ENCODE data around the gene CD3G. TPM values are rescaled to one million over a fixed set of nuclear protein-coding genes. Genes with fewer than 3 reads are reported as not detected.

Gene CD3G
- total and polyA plus RNA-seq, 2 of the 4 experiments (the other 2 are of a cell fraction) = not detected

GRCh38 chr11:118295815-118296454 lies 48.2 kb upstream of the CD3G start:
- WGBS, 2 experiments (ENCODE audit: extremely low coverage in 2 of 2, insufficient read length in 1 of 2) = 40% methylated on average over 1 of the region's 3 CpGs; no CpG with 5 or more reads in 1 of the 2 experiments
- Histone ChIP-seq H3K4me1 (ENCODE audit: control insufficient read depth, insufficient read depth, low read length) (no peaks in the 10 kb centered on the region), H3K9me1 (ENCODE audit: insufficient read depth, low read length) (no peaks in the 10 kb centered on the region), H3K14ac (replicated peaks; ENCODE audit: low read depth, low read length) (no peak overlapping the region), H3K79me1 (ENCODE audit: low read depth in 1 of 2, low read length in 2 of 2) (no peaks in the 10 kb centered on the region), H2BK120ac (ENCODE audit: low read depth, low read length) (no peak overlapping the region), H4K91ac (ENCODE audit: insufficient read depth, low read depth, low read length) (no peak overlapping the region), H3K27ac (ENCODE audit: insufficient read depth, low read length) (no peak overlapping the region), H2BK20ac (ENCODE audit: low read depth, low read length) (no peak overlapping the region), H3K27me3 (ENCODE audit: control insufficient read depth, insufficient read depth, low read length) (no peaks in the 10 kb centered on the region; the same call in 1 of the 2 replicates), H3K4ac (ENCODE audit: low read depth, low read length) (no peak overlapping the region), H3K9ac (ENCODE audit: low read depth, low read length) (no peak overlapping the region), H2BK15ac (ENCODE audit: low read depth, low read length) (no peak overlapping the region), H3K56ac (ENCODE audit: extremely low read depth, insufficient read depth, low read length) (no peak overlapping the region), H3K23ac (ENCODE audit: low read depth, low read length) (no peak overlapping the region), H2BK5ac (ENCODE audit: low read depth, low read length, poor library complexity, severe bottlenecking) (no peak overlapping the region), H3K4me3 (ENCODE audit: insufficient read depth, low read depth, low read length) (no peak overlapping the region), H4K5ac (ENCODE audit: low read depth, low read length) (no peak overlapping the region), H2AFZ (replicated peaks; ENCODE audit: low read length, poor library complexity) (no peak overlapping the region), H2AK5ac (ENCODE audit: low read depth, low read length) (no peak overlapping the region), H3K4me2 (ENCODE audit: low read depth, low read length) (no peak overlapping the region), H3K18ac (ENCODE audit: low read depth, low read length) (no peak overlapping the region), H2AK9ac (replicated peaks; ENCODE audit: low read depth, low read length, poor library complexity) (peak overlapping the region; percentile 13), H4K8ac (ENCODE audit: low read depth in 2 of 2, low read length in 2 of 2) (no peak overlapping the region), H3K36me3 (ENCODE audit: control insufficient read depth, insufficient read depth, low read length) (no peaks in the 10 kb centered on the region), H3K9me3 (ENCODE audit: control insufficient read depth, insufficient read depth, low read length) (no peaks in the 10 kb centered on the region), H4K20me1 (ENCODE audit: insufficient read depth, low read length) (no peaks in the 10 kb centered on the region)
- in situ Hi-C loops (cut with MboI; ENCODE audit: low sequenced_read_pairs) = no loop called here
- ChIA-PET POLR2A (ENCODE audit: unreplicated experiment) (no interaction called here), CTCF (no interaction called here)
- dilution Hi-C loops (cut with HindIII; ENCODE audit: low sequenced_read_pairs, unreplicated experiment) = no loop called here
- TF ChIP-seq CTCF (conservative IDR thresholded peaks at IDR 0.05; ENCODE audit: low read depth, low read length) (peak; percentile 19; the same call in 1 of the 2 replicates), CHD1 (IDR thresholded peaks at IDR 0.05; ENCODE audit: low read depth, low read length) (no peak)
- intact Hi-C loops (cut with micrococcal nuclease) = no loop called here
- BruUV-seq (replicated peaks) = no TSS peak
- ATAC-seq (ENCODE audit: low read depth) (no peak), DNase-seq (peak; percentile 12)

All from IMR-90 (cell line).